HCT116 (cell line): ENCODE data around the gene ANTXR2. TPM values are rescaled to one million over a fixed set of nuclear protein-coding genes. Genes with fewer than 3 reads are reported as not detected.

Source experiments
- ATAC-seq: fragments of 200-7000 bp; cut with Tn5 transposase; 2 replicates; pipeline ENCODE4 v1.9.1; 2020; ENCODE audit warnings: mild to moderate bottlenecking, moderate library complexity
- BruUV-seq: library from RNA; stranded (reverse); fragments of 400-500 nt; replicated peaks from 2 replicates; lab custom pipeline; 2021; lab: Mats Ljungman, UMichigan
- CTCF ChIA-PET: fragments of 300-600 bp; sonication (Branson Sonifier 250); formaldehyde crosslinking; loops from one replicate; lab custom pipeline; 2021; ENCODE audit warnings: antibody characterized with exemption; lab: Charles Lee
- POLR2A ChIA-PET: fragments of 300-600, 350-600 bp; sonication (Branson Sonifier 250); formaldehyde crosslinking; loops from one replicate; lab custom pipeline; 2021; ENCODE audit warnings: antibody characterized with exemption; lab: Charles Lee
- RAD21 ChIA-PET, 2 experiments: fragments of 300-600 bp; sonication (Branson Sonifier 250); formaldehyde crosslinking; loops; one replicate each; lab custom pipeline; 2023; ENCODE audit warnings: low total read pairs in 2 of 2; ENCODE audit not compliant: uncharacterized antibody in 2 of 2, unreplicated experiment in 2 of 2, low non-redundant PET in 1 of 2; lab: Charles Lee
- DNase-seq: peaks from one replicate; pipeline ENCODE4 v3.0.0-alpha.2; 2010; ENCODE audit warnings: low read depth, low spot score
- H2AFZ ChIP-seq: fragments of 200-600 bp; shearing (Covaris generic), sonication (generic); 2 replicates; pipeline ENCODE4 v1.6.1; 2017; ENCODE audit warnings: low read depth, mixed run types, mixed read lengths, antibody characterized with exemption, low read length; ENCODE audit not compliant: poor library complexity, severe bottlenecking
- H3K27ac ChIP-seq: 2 replicates; pipeline ENCODE4 v1.5.1; 2012; ENCODE audit warnings: low read depth, low read length
- H3K27me3 ChIP-seq: fragments of 200-600 bp; sonication (generic); 2 replicates; pipeline ENCODE4 v1.6.1; 2016; ENCODE audit warnings: mixed run types, low read length, mixed read lengths; ENCODE audit not compliant: insufficient read depth
- H3K36me3 ChIP-seq, 2 experiments: fragments of 200-500 bp in 1 of 2; fragments of 200-600 bp in 1 of 2; sonication (Bioruptor generic) in 1 of 2; sonication (generic) in 1 of 2; 2 replicates each; pipeline versions ENCODE4 v1.5.1 to v1.6.1; 2014 to 2016; ENCODE audit warnings: low read length in 2 of 2, inconsistent platforms in 1 of 2, mixed read lengths in 1 of 2, mixed run types in 1 of 2; ENCODE audit not compliant: insufficient read depth in 2 of 2, control insufficient read depth in 1 of 2
- H3K4me1 ChIP-seq, 2 experiments: fragments of 200-600 bp in 1 of 2; sonication (generic) in 1 of 2; 2 replicates each; pipeline versions ENCODE4 v1.5.1 to v1.6.1; 2012 to 2017; ENCODE audit warnings: low read length in 2 of 2, inconsistent platforms in 1 of 2, mild to moderate bottlenecking in 1 of 2, mixed read lengths in 1 of 2, mixed run types in 1 of 2, moderate library complexity in 1 of 2; ENCODE audit not compliant: insufficient read depth in 2 of 2, control insufficient read depth in 1 of 2
- H3K4me2 ChIP-seq: fragments of 200-600 bp; sonication (generic); 2 replicates; pipeline ENCODE4 v1.6.1; 2017; ENCODE audit warnings: mixed run types, low read length, mixed read lengths
- H3K4me3 ChIP-seq, 2 experiments: fragments of 200-600 bp in 1 of 2; sonication (generic) in 1 of 2; replicated peaks in 1 of 2; 2 replicates each; pipeline ENCODE4 v1.5.1; 2011 to 2016; ENCODE audit warnings: low read length in 2 of 2, control low read depth in 1 of 2, low read depth in 1 of 2, mild to moderate bottlenecking in 1 of 2, mixed read lengths in 1 of 2, mixed run types in 1 of 2
- H3K79me2 ChIP-seq: fragments of 200-600 bp; sonication (generic); 2 replicates; pipeline ENCODE4 v1.6.1; 2017; ENCODE audit warnings: mild to moderate bottlenecking, mixed run types, low read length, moderate library complexity, mixed read lengths; ENCODE audit not compliant: insufficient read depth
- H3K9ac ChIP-seq: fragments of 200-600 bp; sonication (generic); 2 replicates; pipeline ENCODE4 v1.6.1; 2016; ENCODE audit warnings: low read length, mixed read lengths
- H3K9me2 ChIP-seq: fragments of 200-600 bp; sonication (generic), shearing (Covaris generic); 2 replicates; pipeline ENCODE4 v1.6.1; 2017; ENCODE audit warnings: mixed run types, mild to moderate bottlenecking, moderate library complexity; ENCODE audit not compliant: insufficient read depth
- H3K9me3 ChIP-seq, 2 experiments: fragments of 200-500 bp in 1 of 2; fragments of 200-600 bp in 1 of 2; sonication (Bioruptor generic) in 1 of 2; sonication (generic) in 1 of 2; 2 replicates each; pipeline ENCODE4 v1.6.1; 2014 to 2017; ENCODE audit warnings: low read length in 2 of 2, mixed read lengths in 2 of 2, inconsistent platforms in 1 of 2, low read depth in 1 of 2, mild to moderate bottlenecking in 1 of 2, mixed run types in 1 of 2, moderate library complexity in 1 of 2; ENCODE audit not compliant: control insufficient read depth in 1 of 2, insufficient read depth in 1 of 2
- H4K20me1 ChIP-seq: fragments of 200-600 bp; sonication (generic), shearing (Covaris generic); 2 replicates; pipeline ENCODE4 v1.6.1; 2017; ENCODE audit warnings: mixed run types, mild to moderate bottlenecking, moderate library complexity; ENCODE audit not compliant: insufficient read depth
- ATF3 ChIP-seq: IDR thresholded peaks from 2 replicates; pipeline ENCODE4 v1.6.1; 2012
- CBX3 ChIP-seq: IDR thresholded peaks from 2 replicates; pipeline ENCODE4 v1.6.1; 2012; ENCODE audit warnings: low read depth
- CEBPB ChIP-seq: IDR thresholded peaks from 2 replicates; pipeline ENCODE4 v1.6.1; 2012; ENCODE audit warnings: low read depth
- CTCF ChIP-seq, 3 experiments: fragments of 200-600 bp in 1 of 3; sonication (generic) in 1 of 3; IDR thresholded peaks in 2 of 3; conservative IDR thresholded peaks in 1 of 3; 2 replicates each; pipeline ENCODE4 v1.5.1; 2012 to 2017; ENCODE audit warnings: low read depth in 2 of 3, low read length in 2 of 3, antibody characterized with exemption in 1 of 3, borderline replicate concordance in 1 of 3, control low read depth in 1 of 3, mild to moderate bottlenecking in 1 of 3, mixed read lengths in 1 of 3, mixed run types in 1 of 3, moderate library complexity in 1 of 3; ENCODE audit not compliant: insufficient read depth in 1 of 3
- ELF1 ChIP-seq: IDR thresholded peaks from 2 replicates; pipeline ENCODE4 v1.6.1; 2012; ENCODE audit warnings: low read depth, borderline replicate concordance
- EZH2 ChIP-seq: fragments of 200-600 bp; sonication (generic); IDR thresholded peaks from 2 replicates; pipeline ENCODE4 v1.6.1; 2017; ENCODE audit warnings: antibody characterized with exemption, mixed run types
- EZH2phosphoT487 ChIP-seq: fragments of 200-600 bp; IDR thresholded peaks from 2 replicates; pipeline ENCODE4 v1.6.1; 2018; ENCODE audit warnings: antibody characterized with exemption, borderline replicate concordance
- FOSL1 ChIP-seq: IDR thresholded peaks from 2 replicates; pipeline ENCODE4 v1.6.1; 2012; ENCODE audit warnings: low read depth
- POLR2AphosphoS5 ChIP-seq: IDR thresholded peaks from 2 replicates; pipeline ENCODE4 v1.6.1; 2011; ENCODE audit warnings: mild to moderate bottlenecking, low read depth, low read length, moderate library complexity
- RAD21 ChIP-seq: IDR thresholded peaks from 2 replicates; pipeline ENCODE4 v1.6.1; 2012; ENCODE audit warnings: low read depth, mild to moderate bottlenecking
- SRF ChIP-seq: IDR thresholded peaks from 2 replicates; pipeline ENCODE4 v1.6.1; 2012; ENCODE audit warnings: low read depth
- TCF7L2 ChIP-seq: IDR thresholded peaks from 2 replicates; pipeline ENCODE4 v1.7.0; 2011; ENCODE audit warnings: borderline replicate concordance, inconsistent platforms; ENCODE audit not compliant: insufficient read depth, insufficient read length; ENCODE audit errors: extremely low read depth
- YY1 ChIP-seq: IDR thresholded peaks from 2 replicates; pipeline ENCODE4 v1.6.1; 2011; ENCODE audit warnings: low read length, low read depth, moderate library complexity, mild to moderate bottlenecking; ENCODE audit not compliant: insufficient replicate concordance; ENCODE audit errors: extremely low read depth
- intact Hi-C: fragments of 100-400 bp; cut with micrococcal nuclease; formaldehyde crosslinking; loops from 2 replicates; pipeline ENCODE4 v1.10.0; 2022
- total RNA-seq: library from RNA; stranded (reverse); gene quantifications from one replicate; pipeline ENCODE4 v1.2.1, GENCODE V29; 2021; ENCODE audit not compliant: unreplicated experiment

Gene ANTXR2
- total RNA-seq, 1 experiment from 2014 or later: 6.3 TPM

- Histone ChIP-seq H3K79me2 (no peaks in the 10 kb centered on the region), H3K9ac (no peak overlapping the region), H3K36me3 (no peaks in the 10 kb centered on the region), H3K27me3 (no peaks in the 10 kb centered on the region), H2AFZ (no peak overlapping the region), H3K4me1 (no peaks in the 10 kb centered on the region), H3K9me3 (no peaks in the 10 kb centered on the region), H3K27ac (no peak overlapping the region), H3K4me2 (no peak overlapping the region), H3K9me2 (no peaks in the 10 kb centered on the region), H3K4me3 (no peak overlapping the region), H4K20me1 (no peaks in the 10 kb centered on the region)
- no peak for ATAC-seq
- intact Hi-C loops: no loop called here
- no peak for DNase-seq
- POLR2A ChIA-PET: no interaction called here
- CTCF ChIA-PET: no interaction called here
- BruUV-seq: no TSS peak
- no peak for TF ChIP-seq YY1
- no peak for TF ChIP-seq ATF3
- no peak for TF ChIP-seq ELF1
- no peak for TF ChIP-seq FOSL1
- TF ChIP-seq TCF7L2: no peak
- no peak for TF ChIP-seq EZH2phosphoT487
- no peak for TF ChIP-seq EZH2
- no peak for TF ChIP-seq POLR2AphosphoS5
- no peak for TF ChIP-seq SRF
- TF ChIP-seq RAD21: no peak
- TF ChIP-seq CBX3: no peak
- TF ChIP-seq CTCF (IDR thresholded peaks at IDR 0.05 in 2 of 3, conservative IDR thresholded peaks at IDR 0.05 in 1 of 3; ENCODE audit: borderline replicate concordance in 1 of 3, insufficient read depth in 1 of 3, low read depth in 2 of 3, low read length in 2 of 3): no peak
- no peak for TF ChIP-seq CEBPB
- RAD21 ChIA-PET: no interaction called here
Measured at GRCh38 chr4:79864500-79865200, 208.4 kb downstream of the ANTXR2 start.
